B cell (primary cell): ENCODE results near the gene LIPK. TPM values are rescaled to one million over a fixed set of nuclear protein-coding genes. Genes with fewer than 3 reads are reported as not detected.

Experiments
- ATAC-seq: fragments of 200-7000 bp; cut with Tn5 transposase; one replicate; pipeline ENCODE4 v1.10.0; 2021; ENCODE audit warnings: low read depth, mild to moderate bottlenecking, moderate number of reproducible peaks, moderate library complexity
- CTCF ChIA-PET: fragments of 350-600 bp; sonication (Branson Sonifier 250); formaldehyde crosslinking; loops from one replicate; lab custom pipeline; 2021; ENCODE audit warnings: antibody characterized with exemption, inconsistent platforms; lab: Charles Lee
- POLR2A ChIA-PET: fragments of 350-600 bp; sonication (Branson Sonifier 250); formaldehyde crosslinking; loops from one replicate; lab custom pipeline; 2021; ENCODE audit warnings: antibody characterized with exemption; lab: Charles Lee
- DNase-seq: peaks from one replicate; pipeline ENCODE4 v3.0.0; 2013
- H2AFZ ChIP-seq: 2 replicates; pipeline ENCODE4 v1.6.1; 2012; ENCODE audit warnings: mild to moderate bottlenecking, low read depth, low read length; ENCODE audit not compliant: insufficient read depth, poor library complexity, severe bottlenecking
- H3K27ac ChIP-seq, 2 donors: 1 replicate in 1 of 2; 2 replicates in 1 of 2; pipeline ENCODE4 v1.5.1; 2012 to 2013; ENCODE audit warnings: low read length in 2 of 2, mild to moderate bottlenecking in 2 of 2, moderate library complexity in 1 of 2
- H3K27me3 ChIP-seq, 4 experiments: fragments of 200-600 bp in 1 of 4; sonication (generic) in 1 of 4; replicated peaks in 1 of 4; 1 replicate in 2 of 4; 2 replicates in 2 of 4; pipeline versions ENCODE4 v1.6.1 to v1.7.0; 2013 to 2016; ENCODE audit warnings: low read length in 3 of 4, mild to moderate bottlenecking in 2 of 4, mixed read lengths in 1 of 4, moderate library complexity in 1 of 4; ENCODE audit not compliant: insufficient read depth in 4 of 4, control insufficient read depth in 3 of 4; ENCODE audit errors: control extremely low read depth in 1 of 4
- H3K36me3 ChIP-seq, 2 experiments: replicated peaks in 1 of 2; 1 replicate in 1 of 2; 2 replicates in 1 of 2; pipeline versions ENCODE4 v1.6.1 to v1.7.1; 2013; ENCODE audit warnings: low read length in 1 of 2; ENCODE audit not compliant: insufficient read depth in 2 of 2, control insufficient read depth in 1 of 2; ENCODE audit errors: control extremely low read depth in 1 of 2, extremely low read depth in 1 of 2
- H3K4me1 ChIP-seq, 2 donors: fragments of 200-600 bp in 1 of 2; sonication (generic) in 1 of 2; 1 replicate in 1 of 2; 2 replicates in 1 of 2; pipeline versions ENCODE4 v1.5.1 to v1.6.1; 2013 to 2017; ENCODE audit warnings: low read length in 2 of 2; ENCODE audit not compliant: control insufficient read depth in 2 of 2, insufficient read depth in 2 of 2
- H3K4me2 ChIP-seq: replicated peaks from 2 replicates; pipeline ENCODE3; 2012; ENCODE audit warnings: mild to moderate bottlenecking, low read depth, low read length; ENCODE audit not compliant: poor library complexity, severe bottlenecking
- H3K4me3 ChIP-seq, 5 experiments: fragments of 200-600 bp in 1 of 5; sonication (generic) in 1 of 5; 1 replicate in 3 of 5; 2 replicates in 2 of 5; pipeline versions ENCODE4 v1.5.1 to v1.7.0; 2011 to 2016; ENCODE audit warnings: low read length in 4 of 5, mild to moderate bottlenecking in 4 of 5, low read depth in 2 of 5, control low read depth in 1 of 5, moderate library complexity in 1 of 5; ENCODE audit not compliant: insufficient read depth in 1 of 5; ENCODE audit errors: control extremely low read depth in 1 of 5, extremely low read depth in 1 of 5
- H3K79me2 ChIP-seq: fragments of 200-600 bp; sonication (generic); one replicate; pipeline ENCODE4 v1.6.0; 2016; ENCODE audit warnings: low read length; ENCODE audit not compliant: control insufficient read depth, insufficient read depth
- H3K9ac ChIP-seq: fragments of 200-600 bp; sonication (generic); 2 replicates; pipeline ENCODE4 v1.6.1; 2017; ENCODE audit warnings: mild to moderate bottlenecking, low read length, moderate library complexity
- H3K9me3 ChIP-seq, 3 donors: one replicate each; pipeline versions ENCODE4 v1.6.1 to v1.7.1; 2013; ENCODE audit warnings: low read length in 2 of 3; ENCODE audit not compliant: control insufficient read depth in 2 of 3, insufficient read depth in 1 of 3; ENCODE audit errors: control extremely low read depth in 1 of 3
- H4K20me1 ChIP-seq: 2 replicates; pipeline ENCODE4 v1.6.0; 2012; ENCODE audit warnings: mild to moderate bottlenecking, low read length; ENCODE audit not compliant: insufficient read depth, control insufficient read depth, poor library complexity, severe bottlenecking
- H3K27ac Mint-ChIP-seq: one replicate; pipeline ENCODE4 v1.8.0; 2021; ENCODE audit warnings: mixed read lengths
- H3K27me3 Mint-ChIP-seq: one replicate; pipeline ENCODE4 v1.8.0; 2021; ENCODE audit warnings: mixed read lengths
- H3K4me1 Mint-ChIP-seq: one replicate; pipeline ENCODE4 v1.8.0; 2021; ENCODE audit warnings: mixed read lengths
- H3K4me3 Mint-ChIP-seq: one replicate; pipeline ENCODE4 v1.8.0; 2021; ENCODE audit warnings: mixed read lengths
- H3K9me3 Mint-ChIP-seq: one replicate; pipeline ENCODE4 v1.8.0; 2022; ENCODE audit warnings: mixed read lengths; ENCODE audit not compliant: insufficient read depth
- CTCF ChIP-seq: fragments of 200-600 bp; IDR thresholded peaks from one replicate; pipeline ENCODE4 v1.8.0; 2022; ENCODE audit warnings: antibody characterized with exemption, mild to moderate bottlenecking
- EZH2 ChIP-seq: IDR thresholded peaks from 2 replicates; pipeline ENCODE4 v1.6.1; 2012; ENCODE audit warnings: borderline replicate concordance, low read depth, mild to moderate bottlenecking, moderate library complexity, low read length; ENCODE audit not compliant: insufficient read depth, poor library complexity, severe bottlenecking
- WGBS: methylation state at CpG from one replicate; pipeline ENCODE4 v1.1.5; 2013; ENCODE audit warnings: missing lambda C conversion rate; ENCODE audit not compliant: insufficient coverage; 5-methylcytosine and 5-hydroxymethylcytosine counted together
- intact Hi-C: fragments of 100-400 bp; cut with micrococcal nuclease; formaldehyde crosslinking; loops from one replicate; pipeline ENCODE4 v1.10.0; 2022
- polyA plus RNA-seq: library from polyadenylated mRNA; depleted of rRNA; stranded (reverse); fragments of >200 nt; gene quantifications from 2 replicates; pipeline ENCODE4 v1.2.3, GENCODE V29; 2012
- total RNA-seq, 2 donors: library from RNA; stranded (reverse); fragments of 120-200 nt in 1 of 2; gene quantifications; 1 replicate in 1 of 2; 2 replicates in 1 of 2; pipeline versions ENCODE4 v1.2.3 to v1.2.4, GENCODE V29; 2013 to 2022

LIPK gene
- total and polyA plus RNA-seq, 2 donors (not counting 1 experiment from before 2014, with no cell fraction given) = not detected

GRCh38 chr10:88783724-88784123 lies 77.7 kb downstream of the LIPK start:
- no peaks in the 10 kb centered on the region for H3K27me3 ChIP-seq
- H3K4me1 ChIP-seq = no peaks in the 10 kb centered on the region
- H3K79me2 ChIP-seq = no peaks in the 10 kb centered on the region
- Mint-ChIP-seq H3K4me3 (no peak overlapping the region), H3K4me1 (no peaks in the 10 kb centered on the region), H3K27ac (no peak overlapping the region), H3K9me3 (no peaks in the 10 kb centered on the region), H3K27me3 (peaks cover 10% of the 10 kb centered on the region)
- no peaks in the 10 kb centered on the region for H4K20me1 ChIP-seq
- no peak for ATAC-seq
- no peak for DNase-seq
- H3K4me2 ChIP-seq = no peak overlapping the region
- no peak overlapping the region for H2AFZ ChIP-seq
- no peaks in the 10 kb centered on the region for H3K36me3 ChIP-seq
- ChIA-PET POLR2A (no interaction called here), CTCF (no interaction called here)
- intact Hi-C loops = no loop called here
- no peak overlapping the region for H3K27ac ChIP-seq
- no CpG with 5 or more reads among the region's 3 CpGs for WGBS
- no peaks in the 10 kb centered on the region for H3K9me3 ChIP-seq
- no peak overlapping the region for H3K9ac ChIP-seq
- no peak overlapping the region for H3K4me3 ChIP-seq
- TF ChIP-seq EZH2 (no peak), CTCF (no peak)

GRCh38 chr10:88786032-88786770 lies 80.2 kb downstream of the LIPK start:
- no peak for ATAC-seq
- Histone ChIP-seq H3K27ac (no peak overlapping the region), H2AFZ (no peak overlapping the region), H3K9me3 (no peaks in the 10 kb centered on the region), H3K79me2 (no peaks in the 10 kb centered on the region), H3K36me3 (no peaks in the 10 kb centered on the region), H4K20me1 (no peaks in the 10 kb centered on the region), H3K9ac (no peak overlapping the region), H3K27me3 (no peaks in the 10 kb centered on the region), H3K4me1 (no peaks in the 10 kb centered on the region), H3K4me2 (no peak overlapping the region), H3K4me3 (no peak overlapping the region)
- CTCF ChIA-PET = no interaction called here
- no peaks in the 10 kb centered on the region for H3K9me3 Mint-ChIP-seq
- H3K4me1 Mint-ChIP-seq = no peaks in the 10 kb centered on the region
- POLR2A ChIA-PET = no interaction called here
- 92% methylated on average over 9 of the region's 10 CpGs for WGBS
- TF ChIP-seq CTCF = no peak
- TF ChIP-seq EZH2 = no peak
- no peak overlapping the region for H3K27ac Mint-ChIP-seq
- DNase-seq = no peak
- H3K27me3 Mint-ChIP-seq = peaks cover 7% of the 10 kb centered on the region
- intact Hi-C loops = no loop called here
- no peak overlapping the region for H3K4me3 Mint-ChIP-seq
